ENCODE data around the gene GRK5. TPM values are rescaled to one million over a fixed set of nuclear protein-coding genes. Genes with fewer than 3 reads are reported as not detected.

The GRK5 gene
- total and polyA plus RNA-seq, 8 donors = 10.9 to 95.9 (median 34.0) TPM

GRCh38 chr10:119309423-119309770 lies 102.0 kb downstream of the GRK5 start:
- peak overlapping the region in 1 of 5 donors; percentile 81 for H3K27ac ChIP-seq
- intact Hi-C loops (cut with DNase I; ENCODE audit: low total_unique reads) = no loop called here
- WGBS, 5 donors = 82 to 100% (median 91%) methylated on average over 2 of the region's 2 CpGs
- no peaks in the 10 kb centered on the region for H3K27me3 ChIP-seq
- no peak for DNase-seq
- no peaks in the 10 kb centered on the region for H3K9me3 ChIP-seq
- H3K4me1 ChIP-seq = peaks cover 0 to 75% (median 47%) of the 10 kb centered on the region in 4 donors
- no peak overlapping the region for H3K4me3 ChIP-seq
- TF ChIP-seq CTCF (IDR thresholded peaks at IDR 0.05) (no peak), POLR2AphosphoS5 (IDR thresholded peaks at IDR 0.05) (no peak), EP300 (IDR thresholded peaks at IDR 0.05) (no peak)
- no peaks in the 10 kb centered on the region for H3K36me3 ChIP-seq

GRCh38 chr10:119310806-119311205 lies 103.4 kb downstream of the GRK5 start:
- Histone ChIP-seq H3K36me3 (no peaks in the 10 kb centered on the region), H3K4me1 (peaks cover 11 to 75% (median 48%) of the 10 kb centered on the region in 4 donors), H3K4me3 (no peak overlapping the region), H3K9me3 (no peaks in the 10 kb centered on the region), H3K27ac (peak overlapping the region in 2 of 5 donors; percentile 10 to 81), H3K27me3 (no peaks in the 10 kb centered on the region)
- no peak for DNase-seq
- TF ChIP-seq POLR2A (IDR thresholded peaks at IDR 0.05) (no peak), POLR2AphosphoS5 (IDR thresholded peaks at IDR 0.05) (no peak), EP300 (IDR thresholded peaks at IDR 0.05) (no peak), CTCF (IDR thresholded peaks at IDR 0.05) (no peak)
- intact Hi-C loops (cut with DNase I; ENCODE audit: low total_unique reads) = no loop called here
- WGBS, 5 donors = 73 to 83% (median 80%) methylated on average over 4 of the region's 4 CpGs

GRCh38 chr10:119312241-119312640 lies 104.9 kb downstream of the GRK5 start:
- Histone ChIP-seq H3K4me3 (no peak overlapping the region), H3K4me1 (peaks cover 11 to 75% (median 46%) of the 10 kb centered on the region in 4 donors), H3K36me3 (no peaks in the 10 kb centered on the region), H3K9me3 (no peaks in the 10 kb centered on the region), H3K27ac (peak overlapping the region in 1 of 5 donors; percentile 46), H3K27me3 (no peaks in the 10 kb centered on the region)
- intact Hi-C loops (cut with DNase I; ENCODE audit: low total_unique reads) = no loop called here
- no peak for DNase-seq
- TF ChIP-seq POLR2A (IDR thresholded peaks at IDR 0.05) (no peak), CTCF (IDR thresholded peaks at IDR 0.05) (no peak), POLR2AphosphoS5 (IDR thresholded peaks at IDR 0.05) (no peak), EP300 (IDR thresholded peaks at IDR 0.05) (no peak)
- WGBS, 5 donors = 74 to 86% (median 80%) methylated on average over 5 of the region's 5 CpGs

GRCh38 chr10:119313024-119313423 lies 105.7 kb downstream of the GRK5 start:
- H3K9me3 ChIP-seq = no peaks in the 10 kb centered on the region
- peaks cover 11 to 81% (median 51%) of the 10 kb centered on the region in 4 donors for H3K4me1 ChIP-seq
- TF ChIP-seq POLR2A (IDR thresholded peaks at IDR 0.05) (peak in 1 of 4 donors; percentile 58), EP300 (IDR thresholded peaks at IDR 0.05) (no peak), POLR2AphosphoS5 (IDR thresholded peaks at IDR 0.05) (no peak)
- 0 to 46% (median 3%) methylated on average over 1 of the region's 1 CpG for WGBS, 5 donors
- H3K36me3 ChIP-seq = no peaks in the 10 kb centered on the region
- H3K27me3 ChIP-seq = no peaks in the 10 kb centered on the region
- H3K27ac ChIP-seq = peak overlapping the region in 1 of 5 donors; percentile 46
- DNase-seq = no peak
- intact Hi-C loops (cut with DNase I; ENCODE audit: low total_unique reads) = no loop called here
- no peak overlapping the region for H3K4me3 ChIP-seq

- Histone ChIP-seq H3K4me1 (peaks cover 14 to 83% (median 55%) of the 10 kb centered on the region in 4 donors), H3K27ac (peak overlapping the region in 4 of 5 donors; percentile 67 to 78 (median 75))
- intact Hi-C loops (cut with DNase I; ENCODE audit: low total_unique reads) = no loop called here
Measured at GRCh38 chr10:119313644-119314043, 106.3 kb downstream of the GRK5 start.

More at GRCh38 chr10:119313644-119314043, 106.3 kb downstream of the GRK5 start:
- no peak for DNase-seq
- Histone ChIP-seq H3K4me3 (no peak overlapping the region), H3K9me3 (no peaks in the 10 kb centered on the region), H3K27me3 (no peaks in the 10 kb centered on the region), H3K36me3 (no peaks in the 10 kb centered on the region)
- TF ChIP-seq POLR2A (IDR thresholded peaks at IDR 0.05) (no peak), CTCF (IDR thresholded peaks at IDR 0.05) (no peak), EP300 (IDR thresholded peaks at IDR 0.05) (no peak), POLR2AphosphoS5 (IDR thresholded peaks at IDR 0.05) (no peak)
- WGBS, 5 donors = 76 to 92% (median 85%) methylated on average over 3 to 7 of the region's 7 CpGs
